LNCaP clone FGC (cell line): ENCODE results near the gene CCDC60.
A peak's percentile ranks its signal among the peaks of the same experiment; 100 is the strongest.

ENCODE experiments used
- DNase-seq: peaks from one replicate; pipeline ENCODE4 v3.0.0-alpha.2; 2011; ENCODE audit warnings: low read depth
- H3K4me3 ChIP-seq: 2 replicates; pipeline ENCODE4 v1.5.1; 2011; ENCODE audit warnings: mild to moderate bottlenecking, low read depth, low read length, control low read depth
- TF ChIP-seq, protein P1 (sequence below): IDR thresholded peaks from 2 replicates; pipeline ENCODE4 v1.5.1; 2012; ENCODE audit warnings: mild to moderate bottlenecking; ENCODE audit not compliant: control insufficient read depth, insufficient read depth; ENCODE audit errors: extremely low read depth

CCDC60 gene

DNA sequence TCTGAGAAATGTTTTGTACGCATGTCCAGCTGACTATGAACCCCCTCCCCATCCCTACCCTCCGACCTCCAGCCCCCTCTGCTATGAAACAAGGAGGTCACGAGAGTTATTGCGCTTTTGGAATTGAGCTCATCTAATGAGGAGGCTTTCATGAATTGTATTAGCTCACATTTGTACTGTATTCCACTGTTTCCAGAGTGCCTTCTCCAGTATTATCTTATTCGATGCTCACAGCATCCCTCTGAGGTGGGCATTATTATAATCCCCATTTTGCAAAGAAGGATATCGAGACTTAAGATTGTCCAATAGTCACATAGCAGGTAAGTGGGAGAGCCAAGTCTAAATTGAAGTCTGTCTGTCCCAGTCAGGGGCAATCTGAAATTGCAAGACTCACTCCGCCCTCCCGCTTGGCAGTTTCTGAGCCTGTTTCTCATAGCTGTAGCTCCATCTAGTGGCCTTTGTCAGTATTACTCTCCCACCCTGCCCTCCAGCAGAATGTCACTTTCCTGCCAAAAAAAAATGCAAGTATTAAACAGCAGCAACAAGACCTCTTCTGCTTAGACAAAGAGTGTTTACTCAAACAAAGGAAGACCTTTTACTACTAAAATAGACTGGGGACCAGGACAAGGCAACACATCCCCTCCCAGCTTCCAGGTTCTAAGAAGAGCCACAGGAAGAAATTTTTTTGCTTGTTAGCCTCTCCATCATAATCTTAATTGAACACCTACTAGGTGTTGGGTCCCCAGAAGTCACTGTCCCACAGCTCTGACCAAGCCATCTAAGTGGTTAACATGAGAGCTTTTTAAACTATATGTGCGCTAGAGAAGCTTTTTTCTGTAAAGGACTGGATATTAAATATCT lies 210.5 kb downstream of the CCDC60 start:
- TF ChIP-seq, protein P1, sequence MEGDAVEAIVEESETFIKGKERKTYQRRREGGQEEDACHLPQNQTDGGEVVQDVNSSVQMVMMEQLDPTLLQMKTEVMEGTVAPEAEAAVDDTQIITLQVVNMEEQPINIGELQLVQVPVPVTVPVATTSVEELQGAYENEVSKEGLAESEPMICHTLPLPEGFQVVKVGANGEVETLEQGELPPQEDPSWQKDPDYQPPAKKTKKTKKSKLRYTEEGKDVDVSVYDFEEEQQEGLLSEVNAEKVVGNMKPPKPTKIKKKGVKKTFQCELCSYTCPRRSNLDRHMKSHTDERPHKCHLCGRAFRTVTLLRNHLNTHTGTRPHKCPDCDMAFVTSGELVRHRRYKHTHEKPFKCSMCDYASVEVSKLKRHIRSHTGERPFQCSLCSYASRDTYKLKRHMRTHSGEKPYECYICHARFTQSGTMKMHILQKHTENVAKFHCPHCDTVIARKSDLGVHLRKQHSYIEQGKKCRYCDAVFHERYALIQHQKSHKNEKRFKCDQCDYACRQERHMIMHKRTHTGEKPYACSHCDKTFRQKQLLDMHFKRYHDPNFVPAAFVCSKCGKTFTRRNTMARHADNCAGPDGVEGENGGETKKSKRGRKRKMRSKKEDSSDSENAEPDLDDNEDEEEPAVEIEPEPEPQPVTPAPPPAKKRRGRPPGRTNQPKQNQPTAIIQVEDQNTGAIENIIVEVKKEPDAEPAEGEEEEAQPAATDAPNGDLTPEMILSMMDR: peak; percentile 90

DNA sequence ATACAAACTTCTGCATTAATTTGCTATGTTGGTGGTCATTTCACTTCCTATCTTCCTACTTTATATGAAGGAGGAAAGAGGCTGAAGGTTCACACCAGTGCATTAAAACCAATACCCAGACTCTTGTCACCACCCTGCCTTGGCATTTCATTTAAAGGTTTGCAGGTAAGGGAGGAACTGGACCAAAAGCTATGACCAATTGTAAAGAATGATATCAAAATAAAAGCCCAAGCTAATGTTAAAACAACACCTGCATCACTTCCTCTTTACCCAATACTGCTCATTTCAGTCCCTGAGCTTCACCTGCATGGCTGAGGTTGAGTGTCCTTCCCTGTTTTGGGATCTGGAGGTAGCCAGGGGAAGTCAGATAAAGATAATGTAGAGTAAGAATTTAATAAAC lies 211.8 kb downstream of the CCDC60 start:
- DNase-seq: no peak
- no peak overlapping the region for H3K4me3 ChIP-seq
- TF ChIP-seq, protein P1: no peak

More for the DNA sequence above, 210.5 kb downstream of the CCDC60 start:
- peak; percentile 42 for DNase-seq
- H3K4me3 ChIP-seq: no peak overlapping the region

DNA sequence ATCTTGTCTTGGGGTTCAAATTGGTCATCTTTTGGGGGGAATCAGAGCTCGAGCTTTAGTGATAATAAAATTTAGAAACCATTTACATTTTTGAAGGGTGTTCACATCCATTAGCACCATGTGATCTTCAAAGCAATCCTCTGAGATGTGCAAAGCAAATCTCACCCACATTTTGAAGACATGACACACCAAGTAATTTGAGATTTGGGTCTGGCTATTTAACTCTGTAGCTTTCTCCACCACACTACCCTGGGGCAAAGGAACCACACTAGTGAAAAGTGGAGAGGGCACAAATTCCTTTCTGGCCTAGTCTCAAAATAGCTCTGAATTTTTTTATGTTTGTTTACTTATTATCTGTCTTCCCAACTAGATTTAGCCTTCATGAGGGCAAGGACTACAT lies 212.5 kb downstream of the CCDC60 start:
- no peak for DNase-seq
- H3K4me3 ChIP-seq: no peak overlapping the region
- TF ChIP-seq, protein P1: no peak

DNA sequence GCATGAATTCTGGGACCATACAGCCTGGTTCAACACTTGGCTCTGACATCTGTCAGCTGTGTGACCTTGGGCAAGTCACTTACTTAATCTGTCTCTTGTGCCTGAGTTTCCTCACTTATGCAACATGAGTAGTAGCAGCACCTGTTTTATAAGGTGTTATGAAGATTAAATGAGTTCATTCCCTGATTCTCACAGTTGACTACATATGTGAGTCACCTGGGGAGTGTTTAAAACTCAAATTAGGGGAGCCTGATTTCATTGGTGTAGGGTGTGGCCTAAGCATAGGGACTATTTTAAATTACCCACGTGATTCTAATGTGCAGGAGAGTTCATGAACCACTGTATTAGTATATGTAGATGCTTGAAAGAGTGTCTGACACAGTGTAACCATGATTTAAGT lies 222.3 kb downstream of the CCDC60 start:
- DNase-seq: no peak
- TF ChIP-seq, protein P1: no peak

DNA sequence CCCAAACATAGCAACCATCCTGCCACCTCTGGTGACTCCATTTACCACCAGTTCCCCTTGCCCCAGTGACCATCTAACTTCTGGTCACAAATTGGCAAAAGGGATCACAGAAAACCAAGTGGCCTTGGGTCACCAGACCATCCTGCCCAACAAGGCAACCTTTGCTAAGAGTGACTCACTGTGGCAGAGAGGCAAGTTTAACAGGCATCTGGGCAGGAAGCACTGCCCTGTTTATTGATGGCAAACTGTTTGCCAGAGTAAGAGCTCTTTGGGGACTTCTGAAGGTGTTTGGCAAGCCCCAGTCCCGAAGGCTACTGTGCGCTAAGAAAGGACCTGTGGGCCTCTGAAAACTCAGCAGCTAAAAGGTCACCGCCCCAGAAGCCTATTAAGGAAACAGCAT lies 230.9 kb downstream of the CCDC60 start:
- TF ChIP-seq, protein P1: no peak
- no peak overlapping the region for H3K4me3 ChIP-seq
- DNase-seq: no peak

More for the DNA sequence above, 222.3 kb downstream of the CCDC60 start:
- H3K4me3 ChIP-seq: no peak overlapping the region

DNA sequence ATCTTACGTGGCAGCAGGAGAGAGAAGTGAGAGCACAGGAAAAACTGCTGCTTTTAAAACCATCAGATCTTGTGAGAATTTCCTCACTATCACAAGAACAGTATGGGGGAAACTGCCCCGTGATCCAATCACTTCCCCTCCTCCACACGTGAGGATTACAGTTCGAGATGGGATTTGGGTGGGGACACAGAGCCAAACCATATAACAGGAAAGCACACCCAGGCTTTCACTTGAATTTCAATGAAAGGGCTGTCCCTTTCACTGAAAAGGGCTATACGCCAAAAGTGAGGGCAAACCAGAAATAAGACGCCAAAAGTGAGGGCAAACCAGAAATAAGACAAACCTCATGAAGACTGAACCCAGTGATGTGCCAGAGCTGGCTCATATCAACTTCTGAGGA lies 236.2 kb downstream of the CCDC60 start:
- TF ChIP-seq, protein P1: no peak
- DNase-seq: no peak
- no peak overlapping the region for H3K4me3 ChIP-seq

DNA sequence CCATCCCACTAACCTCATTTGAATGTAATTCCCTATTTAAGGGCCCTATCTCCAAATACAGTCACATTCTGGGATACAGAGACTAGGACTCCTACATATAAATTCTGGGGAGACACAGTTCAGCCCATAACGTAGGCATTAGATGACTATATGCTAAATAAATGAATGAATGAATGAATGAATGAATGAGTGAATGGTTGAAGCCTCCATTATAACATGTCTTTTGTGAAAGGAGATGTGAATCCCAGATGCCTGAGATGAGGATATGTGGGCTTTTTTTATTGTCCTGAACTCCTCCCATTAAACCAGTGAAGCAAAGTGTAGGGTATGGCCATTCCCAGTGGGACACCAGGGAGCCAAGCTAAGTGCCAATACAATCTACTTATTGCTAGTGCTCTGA lies 238.6 kb downstream of the CCDC60 start:
- TF ChIP-seq, protein P1: no peak

More for the DNA sequence above, 238.6 kb downstream of the CCDC60 start:
- no peak for DNase-seq
- H3K4me3 ChIP-seq: no peak overlapping the region
